Subcutaneous adipose tissue (tissue), 4 donors: ENCODE data around the gene TMEM129. TPM values are rescaled to one million over a fixed set of nuclear protein-coding genes. Genes with fewer than 3 reads are reported as not detected.

Source experiments
- total RNA-seq, 4 donors: library from RNA; depleted of rRNA; stranded (reverse); fragments of >200 nt; gene quantifications; one replicate each; pipeline ENCODE4 v1.1.0, GENCODE V29; 2016
- TF ChIP-seq, protein P1 (sequence below): fragments of 450-650 bp; IDR thresholded peaks from one replicate; pipeline ENCODE4 v1.5.1; 2016; ENCODE audit warnings: low read depth, mild to moderate bottlenecking, control low read depth, antibody characterized with exemption, moderate library complexity

Gene TMEM129
- total RNA-seq, 4 donors from 2014 or later = 21.0 to 65.4 (median 30.4) TPM

GRCh38 chr4:1762264-1763010 is 41.3 kb upstream of the TMEM129 start:
- TF ChIP-seq, protein P1, sequence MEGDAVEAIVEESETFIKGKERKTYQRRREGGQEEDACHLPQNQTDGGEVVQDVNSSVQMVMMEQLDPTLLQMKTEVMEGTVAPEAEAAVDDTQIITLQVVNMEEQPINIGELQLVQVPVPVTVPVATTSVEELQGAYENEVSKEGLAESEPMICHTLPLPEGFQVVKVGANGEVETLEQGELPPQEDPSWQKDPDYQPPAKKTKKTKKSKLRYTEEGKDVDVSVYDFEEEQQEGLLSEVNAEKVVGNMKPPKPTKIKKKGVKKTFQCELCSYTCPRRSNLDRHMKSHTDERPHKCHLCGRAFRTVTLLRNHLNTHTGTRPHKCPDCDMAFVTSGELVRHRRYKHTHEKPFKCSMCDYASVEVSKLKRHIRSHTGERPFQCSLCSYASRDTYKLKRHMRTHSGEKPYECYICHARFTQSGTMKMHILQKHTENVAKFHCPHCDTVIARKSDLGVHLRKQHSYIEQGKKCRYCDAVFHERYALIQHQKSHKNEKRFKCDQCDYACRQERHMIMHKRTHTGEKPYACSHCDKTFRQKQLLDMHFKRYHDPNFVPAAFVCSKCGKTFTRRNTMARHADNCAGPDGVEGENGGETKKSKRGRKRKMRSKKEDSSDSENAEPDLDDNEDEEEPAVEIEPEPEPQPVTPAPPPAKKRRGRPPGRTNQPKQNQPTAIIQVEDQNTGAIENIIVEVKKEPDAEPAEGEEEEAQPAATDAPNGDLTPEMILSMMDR = no peak

DNA sequence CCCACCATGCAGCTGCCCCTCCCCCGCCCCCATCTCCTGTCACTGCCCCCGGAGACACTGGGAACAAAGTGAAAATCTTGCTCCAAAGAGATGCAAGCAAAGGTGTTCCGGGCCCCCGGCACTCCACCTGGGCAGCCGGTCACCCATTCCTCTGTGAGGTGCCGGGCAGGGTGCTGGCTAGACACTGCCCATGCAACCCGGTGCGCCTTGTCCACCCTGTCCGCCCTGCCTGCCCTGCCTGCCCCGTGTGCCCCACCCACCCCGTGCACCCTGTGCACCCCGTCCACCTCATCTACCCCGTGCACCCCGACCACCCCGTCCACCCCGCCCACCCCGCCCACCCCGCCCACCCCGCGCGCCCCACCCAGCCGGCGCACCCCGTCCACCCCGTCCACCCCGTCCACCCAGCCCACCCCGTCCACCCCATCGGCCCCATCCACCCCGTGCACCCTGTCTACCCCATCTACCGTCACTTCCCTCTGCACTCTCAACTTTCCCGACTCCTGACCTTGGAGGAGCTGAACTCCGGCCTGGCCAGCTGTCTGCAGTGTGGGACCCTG is 40.1 kb upstream of the TMEM129 start:
- TF ChIP-seq, protein P1 = no peak

DNA sequence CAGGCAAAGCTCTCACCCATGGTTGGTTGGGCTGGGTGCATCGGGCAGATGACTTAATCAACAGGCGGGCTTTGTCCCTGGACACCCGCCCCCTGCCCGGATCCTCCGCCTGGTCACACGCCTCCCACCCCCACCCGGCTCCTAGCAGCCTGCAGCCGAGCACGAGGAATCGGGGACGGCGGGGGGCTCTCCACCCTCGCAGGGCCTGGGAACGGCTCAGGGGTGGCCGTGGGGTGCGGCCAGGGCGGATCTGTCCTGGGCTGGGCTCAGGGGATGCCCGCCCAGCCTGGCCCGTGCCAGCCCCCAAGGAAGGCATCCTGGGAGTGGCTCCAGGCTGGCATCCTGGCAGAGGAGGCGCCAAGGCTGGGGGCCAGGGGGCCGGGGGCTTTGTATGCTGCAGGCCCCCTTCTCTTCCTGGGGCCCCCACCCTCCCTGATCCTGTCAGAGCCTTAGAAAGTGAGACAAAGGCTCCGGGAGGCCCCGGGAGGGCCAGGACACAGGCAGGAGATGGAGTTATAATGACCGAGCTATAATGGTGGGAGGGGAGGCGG is 39.5 kb upstream of the TMEM129 start:
- TF ChIP-seq, protein P1 = no peak

GRCh38 chr4:1759818-1760223 is 38.7 kb upstream of the TMEM129 start:
- TF ChIP-seq, protein P1 = no peak

GRCh38 chr4:1759170-1759817 is 38.2 kb upstream of the TMEM129 start:
- TF ChIP-seq, protein P1 = no peak

- TF ChIP-seq, protein P1 = no peak
Measured at GRCh38 chr4:1758306-1759121, 37.4 kb upstream of the TMEM129 start.
